Omental fat pad (tissue), 4 donors: ENCODE data around the gene SAV1. TPM values are rescaled to one million over a fixed set of nuclear protein-coding genes. Genes with fewer than 3 reads are reported as not detected.
"Not testable (repeated sequence)": the region's sequence is repeated elsewhere in the genome, so short reads cannot be mapped to it uniquely, and the experiment has no call there.

ENCODE experiments used
- ATAC-seq: fragments of 150-250 bp; one replicate; pipeline ENCODE4 v1.9.1; 2016; ENCODE audit warnings: mild to moderate bottlenecking, moderate library complexity; ENCODE audit not compliant: low FRiP score
- DNase-seq: peaks from one replicate; pipeline ENCODE4 v3.0.0-alpha.2; 2019; ENCODE audit warnings: low spot score
- total RNA-seq, 4 donors: library from RNA; depleted of rRNA; stranded (reverse); fragments of >200 nt; gene quantifications; one replicate each; pipeline ENCODE4 v1.1.0, GENCODE V29; 2016
- TF ChIP-seq, protein P1 (sequence below), 3 donors: fragments of 450-650 bp; IDR thresholded peaks; one replicate each; pipeline ENCODE4 v1.5.1; 2016 to 2017; ENCODE audit warnings: antibody characterized with exemption in 3 of 3, mild to moderate bottlenecking in 3 of 3, moderate library complexity in 2 of 3

SAV1 gene
- total RNA-seq, 4 donors from 2014 or later = 37.7 to 49.7 (median 40.0) TPM

DNA sequence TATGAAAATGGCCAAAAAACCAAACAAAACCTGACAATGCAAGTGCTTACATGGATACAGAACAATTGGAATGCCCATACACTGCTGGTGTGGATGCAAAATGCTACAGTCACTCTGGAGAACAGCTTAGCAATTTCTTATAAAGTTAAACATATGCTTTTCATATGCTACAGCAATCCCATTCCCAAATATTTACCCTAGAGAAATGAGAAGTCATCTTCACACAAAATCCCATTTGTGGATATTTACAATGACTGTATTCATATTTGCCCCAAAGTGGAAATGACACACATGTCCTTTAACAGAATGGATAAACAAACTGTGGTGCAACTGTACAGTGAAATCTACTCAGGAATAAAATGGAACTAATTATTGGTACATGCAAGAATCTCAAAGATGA, 20.4 kb downstream of the SAV1 start:
- ATAC-seq (no peak), DNase-seq (no peak)
- TF ChIP-seq, protein P1, sequence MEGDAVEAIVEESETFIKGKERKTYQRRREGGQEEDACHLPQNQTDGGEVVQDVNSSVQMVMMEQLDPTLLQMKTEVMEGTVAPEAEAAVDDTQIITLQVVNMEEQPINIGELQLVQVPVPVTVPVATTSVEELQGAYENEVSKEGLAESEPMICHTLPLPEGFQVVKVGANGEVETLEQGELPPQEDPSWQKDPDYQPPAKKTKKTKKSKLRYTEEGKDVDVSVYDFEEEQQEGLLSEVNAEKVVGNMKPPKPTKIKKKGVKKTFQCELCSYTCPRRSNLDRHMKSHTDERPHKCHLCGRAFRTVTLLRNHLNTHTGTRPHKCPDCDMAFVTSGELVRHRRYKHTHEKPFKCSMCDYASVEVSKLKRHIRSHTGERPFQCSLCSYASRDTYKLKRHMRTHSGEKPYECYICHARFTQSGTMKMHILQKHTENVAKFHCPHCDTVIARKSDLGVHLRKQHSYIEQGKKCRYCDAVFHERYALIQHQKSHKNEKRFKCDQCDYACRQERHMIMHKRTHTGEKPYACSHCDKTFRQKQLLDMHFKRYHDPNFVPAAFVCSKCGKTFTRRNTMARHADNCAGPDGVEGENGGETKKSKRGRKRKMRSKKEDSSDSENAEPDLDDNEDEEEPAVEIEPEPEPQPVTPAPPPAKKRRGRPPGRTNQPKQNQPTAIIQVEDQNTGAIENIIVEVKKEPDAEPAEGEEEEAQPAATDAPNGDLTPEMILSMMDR (IDR thresholded peaks at IDR 0.05) = no peak

DNA sequence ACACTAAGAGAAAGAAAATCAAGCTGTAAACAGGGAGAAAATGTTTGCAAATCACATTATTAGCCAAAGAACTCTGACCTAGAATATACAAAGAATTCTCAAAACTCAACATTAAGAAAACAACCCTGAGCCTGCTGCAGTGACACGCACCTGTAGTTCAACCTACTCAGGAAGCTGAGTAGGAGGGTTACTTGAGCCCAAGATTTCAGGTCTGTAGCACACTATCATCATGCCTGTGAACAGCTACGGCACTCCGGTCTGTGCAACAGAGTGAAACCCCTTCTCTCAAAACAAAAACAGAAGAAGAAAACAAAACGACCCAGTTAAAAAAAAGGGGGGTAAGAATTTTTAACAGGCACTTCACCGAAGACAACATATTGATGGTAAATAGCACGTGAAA, 20.8 kb downstream of the SAV1 start:
- DNase-seq = no peak
- ATAC-seq = no peak
- TF ChIP-seq, protein P1 (IDR thresholded peaks at IDR 0.05) = no peak

DNA sequence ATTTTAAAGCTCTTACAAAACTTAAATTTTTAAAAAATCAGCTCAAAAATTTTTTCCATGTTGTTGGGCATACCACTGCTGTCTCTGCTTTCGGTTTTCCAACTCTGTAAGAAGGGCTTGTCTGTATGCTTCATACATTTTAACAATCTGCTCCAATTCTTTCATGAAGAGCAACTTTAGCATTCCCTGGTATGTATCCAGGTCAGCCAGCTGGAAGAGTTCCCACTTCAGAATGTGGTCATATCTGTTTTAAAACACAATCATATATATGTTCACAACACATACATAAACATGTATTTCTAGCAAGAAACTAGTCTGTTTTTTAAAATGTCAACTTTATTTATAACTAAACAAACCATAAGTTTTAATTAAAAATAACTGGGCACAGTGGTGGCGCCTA, 33.0 kb downstream of the SAV1 start:
- no peak for ATAC-seq
- no peak for DNase-seq
- TF ChIP-seq, protein P1 (IDR thresholded peaks at IDR 0.05) = no peak

DNA sequence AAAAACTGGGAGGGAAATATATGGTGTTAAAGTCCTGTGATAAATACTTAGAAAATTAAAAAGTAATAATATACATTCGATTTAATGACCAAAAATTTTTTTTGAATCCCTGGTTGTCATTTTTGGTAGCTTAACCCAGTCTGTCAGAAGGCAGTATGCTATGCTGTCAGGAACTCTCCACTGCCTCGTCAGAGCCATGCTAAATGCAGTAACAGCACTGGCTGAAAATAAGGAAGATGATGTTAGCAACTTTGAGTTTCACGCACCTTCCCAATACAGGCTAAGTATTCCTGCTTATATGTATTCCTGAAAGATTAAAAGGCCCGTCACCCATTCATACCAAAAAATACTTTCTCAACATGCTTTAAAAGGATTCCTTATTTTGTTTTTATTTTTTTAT, 34.2 kb downstream of the SAV1 start:
- TF ChIP-seq, protein P1 (IDR thresholded peaks at IDR 0.05) = no peak
- ATAC-seq (no peak), DNase-seq (no peak)

DNA sequence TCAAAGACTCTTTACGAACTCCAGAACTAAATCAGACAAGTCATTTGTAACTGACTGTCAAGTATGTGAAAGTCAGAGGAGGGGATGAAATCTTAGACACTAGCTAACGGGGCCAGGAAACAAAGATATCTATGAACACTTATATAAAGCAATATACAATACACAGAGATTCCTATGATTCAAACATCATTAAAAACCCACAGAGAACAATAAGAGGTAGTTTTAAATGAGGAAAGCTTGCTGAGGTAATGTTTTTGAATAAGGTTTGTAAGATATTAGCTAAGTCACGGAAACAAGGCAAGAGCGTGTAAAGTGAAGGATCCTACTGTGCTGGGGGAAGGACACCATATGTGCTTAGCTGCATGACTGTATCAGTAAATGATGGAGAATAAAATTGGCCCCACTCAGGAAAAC, 36.7 kb downstream of the SAV1 start:
- no peak for ATAC-seq
- no peak for DNase-seq
- TF ChIP-seq, protein P1 (IDR thresholded peaks at IDR 0.05) = no peak

DNA sequence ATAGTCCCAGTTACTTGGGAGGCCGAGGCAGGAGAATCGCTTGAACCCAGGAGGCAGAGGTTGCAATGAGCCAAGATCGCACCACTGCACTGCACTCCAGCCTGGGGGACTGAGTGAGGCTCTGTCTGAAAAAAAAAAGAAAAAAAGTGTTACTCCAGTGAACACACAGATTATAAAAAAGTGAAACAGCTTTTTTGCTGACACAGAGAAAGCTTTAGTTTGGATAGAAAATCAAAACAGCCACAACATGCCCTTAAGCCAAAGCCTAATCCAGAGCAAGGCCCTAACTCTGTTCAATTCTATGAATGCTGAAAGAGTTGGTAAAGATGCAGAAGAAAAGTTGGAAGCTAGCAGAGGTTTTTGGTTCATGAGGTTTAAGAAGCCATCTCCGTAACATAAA, 43.2 kb downstream of the SAV1 start:
- DNase-seq = not testable (repeated sequence)

DNA sequence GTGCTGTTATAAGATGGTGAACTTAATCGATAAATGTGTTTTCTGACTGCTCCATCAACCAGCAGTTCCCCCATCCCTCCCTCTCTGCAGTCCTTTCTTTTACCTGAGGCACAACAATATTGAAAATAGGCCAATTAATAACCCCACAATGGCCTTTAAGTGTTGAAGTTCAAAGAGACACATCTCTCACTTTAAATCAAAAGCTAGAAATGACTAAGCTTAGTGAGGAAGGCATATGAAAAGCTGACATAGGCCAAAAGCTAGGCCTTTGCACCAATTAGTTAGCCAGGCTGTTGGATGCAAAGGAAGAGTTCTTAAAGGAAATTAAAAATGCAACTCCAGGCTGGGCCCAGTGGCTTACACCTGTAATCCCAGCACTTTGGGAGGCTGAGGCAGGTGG, 43.7 kb downstream of the SAV1 start:
- TF ChIP-seq, protein P1 (IDR thresholded peaks at IDR 0.05) = no peak
- ATAC-seq = no peak
- DNase-seq = no peak

More for the DNA sequence above, 43.2 kb downstream of the SAV1 start:
- not testable (repeated sequence) for ATAC-seq

DNA sequence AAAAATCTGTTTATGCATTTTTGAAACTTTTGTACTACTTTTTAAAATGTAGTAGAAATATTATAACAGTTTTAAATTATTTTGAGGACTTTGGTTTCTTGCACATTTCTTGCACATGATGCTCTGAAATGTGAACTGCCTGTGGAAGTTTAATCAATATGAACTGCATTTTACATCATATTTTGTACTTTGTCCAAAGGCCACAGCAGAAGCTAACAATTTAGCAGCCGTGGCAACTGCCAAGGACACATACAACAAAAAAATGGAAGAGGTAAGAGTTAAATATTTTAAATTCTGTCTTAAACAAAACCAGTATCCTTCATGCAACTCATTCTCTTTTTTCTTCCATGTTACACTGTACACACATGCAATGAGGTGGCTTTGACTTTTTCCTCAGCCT, 45.1 kb downstream of the SAV1 start:
- TF ChIP-seq, protein P1 (IDR thresholded peaks at IDR 0.05) = no peak
- ATAC-seq (no peak), DNase-seq (no peak)
